ENCODE measurements around the gene NACA.

DNA sequence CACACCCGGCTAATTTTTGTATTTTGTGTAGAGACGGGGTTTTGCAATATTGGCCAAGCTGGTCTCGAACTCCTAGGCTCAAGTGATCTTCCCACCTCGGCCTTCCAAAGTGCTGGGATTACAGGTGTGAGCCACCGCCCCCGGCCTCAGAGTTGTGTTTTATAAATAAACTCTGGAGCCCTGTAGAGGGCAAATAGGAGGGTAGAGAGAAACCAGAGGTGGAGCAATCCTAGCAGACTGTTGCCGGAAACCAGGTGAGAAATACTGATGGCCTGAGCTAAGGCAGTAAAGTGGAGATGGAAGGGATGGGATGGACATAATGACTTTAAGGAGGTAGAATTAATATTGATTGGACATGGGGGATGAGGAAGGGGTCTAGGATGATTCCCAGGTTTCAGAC is 35.4 kb upstream of the NACA start:
- TF ChIP-seq, protein P1, sequence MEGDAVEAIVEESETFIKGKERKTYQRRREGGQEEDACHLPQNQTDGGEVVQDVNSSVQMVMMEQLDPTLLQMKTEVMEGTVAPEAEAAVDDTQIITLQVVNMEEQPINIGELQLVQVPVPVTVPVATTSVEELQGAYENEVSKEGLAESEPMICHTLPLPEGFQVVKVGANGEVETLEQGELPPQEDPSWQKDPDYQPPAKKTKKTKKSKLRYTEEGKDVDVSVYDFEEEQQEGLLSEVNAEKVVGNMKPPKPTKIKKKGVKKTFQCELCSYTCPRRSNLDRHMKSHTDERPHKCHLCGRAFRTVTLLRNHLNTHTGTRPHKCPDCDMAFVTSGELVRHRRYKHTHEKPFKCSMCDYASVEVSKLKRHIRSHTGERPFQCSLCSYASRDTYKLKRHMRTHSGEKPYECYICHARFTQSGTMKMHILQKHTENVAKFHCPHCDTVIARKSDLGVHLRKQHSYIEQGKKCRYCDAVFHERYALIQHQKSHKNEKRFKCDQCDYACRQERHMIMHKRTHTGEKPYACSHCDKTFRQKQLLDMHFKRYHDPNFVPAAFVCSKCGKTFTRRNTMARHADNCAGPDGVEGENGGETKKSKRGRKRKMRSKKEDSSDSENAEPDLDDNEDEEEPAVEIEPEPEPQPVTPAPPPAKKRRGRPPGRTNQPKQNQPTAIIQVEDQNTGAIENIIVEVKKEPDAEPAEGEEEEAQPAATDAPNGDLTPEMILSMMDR (IDR thresholded peaks at IDR 0.05), result no peak
- no peak for TF ChIP-seq POLR2A (IDR thresholded peaks at IDR 0.05)
